ENCODE measurements around the gene SLC22A9.

- TF ChIP-seq CTCF (conservative IDR thresholded peaks at IDR 0.05) (no peak), ZFX (IDR thresholded peaks at IDR 0.05) (no peak)
These were observed 1.8 kb downstream of the SLC22A9 start for GRCh38 chr11:63371396-63371795.

All from C4-2B (cell line).